ENCODE data around the gene FBXL7.

Gene FBXL7

GRCh38 chr5:15545082-15545481 lies 45.1 kb downstream of the FBXL7 start:
- DNase-seq (ENCODE audit: low spot score) = no peak

- DNase-seq (ENCODE audit: low spot score) = no peak
Measured at GRCh38 chr5:15547261-15547839, 47.4 kb downstream of the FBXL7 start.

GRCh38 chr5:15549961-15550360 lies 50.0 kb downstream of the FBXL7 start:
- DNase-seq (ENCODE audit: low spot score) = no peak

- DNase-seq (ENCODE audit: low spot score) = no peak
Measured at GRCh38 chr5:15550502-15551112, 50.6 kb downstream of the FBXL7 start.

GRCh38 chr5:15551113-15551504 lies 51.1 kb downstream of the FBXL7 start:
- no peak for DNase-seq (ENCODE audit: low spot score)

GRCh38 chr5:15554542-15554941 lies 54.6 kb downstream of the FBXL7 start:
- DNase-seq (ENCODE audit: low spot score) = no peak

- no peak for DNase-seq (ENCODE audit: low spot score)
Measured at GRCh38 chr5:15555176-15555575, 55.2 kb downstream of the FBXL7 start.

GRCh38 chr5:15558240-15558639 lies 58.3 kb downstream of the FBXL7 start:
- no peak for DNase-seq (ENCODE audit: low spot score)

- DNase-seq (ENCODE audit: low spot score) = no peak
Measured at GRCh38 chr5:15558681-15559080, 58.7 kb downstream of the FBXL7 start.

GRCh38 chr5:15560421-15560820 lies 60.4 kb downstream of the FBXL7 start:
- DNase-seq (ENCODE audit: low spot score) = no peak

GRCh38 chr5:15564523-15564922 lies 64.5 kb downstream of the FBXL7 start:
- DNase-seq (ENCODE audit: low spot score) = no peak

- DNase-seq (ENCODE audit: low spot score) = no peak
Measured at GRCh38 chr5:15564957-15565356, 65.0 kb downstream of the FBXL7 start.

GRCh38 chr5:15566306-15566705 lies 66.3 kb downstream of the FBXL7 start:
- no peak for DNase-seq (ENCODE audit: low spot score)

GRCh38 chr5:15566789-15567188 lies 66.8 kb downstream of the FBXL7 start:
- DNase-seq (ENCODE audit: low spot score) = no peak

GRCh38 chr5:15570491-15570890 lies 70.5 kb downstream of the FBXL7 start:
- no peak for DNase-seq (ENCODE audit: low spot score)

- DNase-seq (ENCODE audit: low spot score) = no peak
Measured at GRCh38 chr5:15571081-15571480, 71.1 kb downstream of the FBXL7 start.

GRCh38 chr5:15571618-15572017 lies 71.6 kb downstream of the FBXL7 start:
- DNase-seq (ENCODE audit: low spot score) = no peak

GRCh38 chr5:15573590-15573989 lies 73.6 kb downstream of the FBXL7 start:
- no peak for DNase-seq (ENCODE audit: low spot score)

- no peak for DNase-seq (ENCODE audit: low spot score)
Measured at GRCh38 chr5:15574128-15574527, 74.1 kb downstream of the FBXL7 start.

- DNase-seq (ENCODE audit: low spot score) = no peak
Measured at GRCh38 chr5:15574806-15575325, 74.9 kb downstream of the FBXL7 start.

GRCh38 chr5:15575666-15576065 lies 75.7 kb downstream of the FBXL7 start:
- no peak for DNase-seq (ENCODE audit: low spot score)

- DNase-seq (ENCODE audit: low spot score) = no peak
Measured at GRCh38 chr5:15577132-15577531, 77.2 kb downstream of the FBXL7 start.

- no peak for DNase-seq (ENCODE audit: low spot score)
Measured at GRCh38 chr5:15577831-15578230, 77.9 kb downstream of the FBXL7 start.
